Measurements from ENCODE around the gene PRSS3.
"Not testable (repeated sequence)": the region's sequence is repeated elsewhere in the genome, so short reads cannot be mapped to it uniquely, and the experiment has no call there.

Gene PRSS3

GRCh38 chr9:33818167-33818846 is 22.9 kb downstream of the PRSS3 start:
- no peak for DNase-seq (ENCODE audit: low spot score)

GRCh38 chr9:33818847-33819500 is 23.6 kb downstream of the PRSS3 start:
- DNase-seq (ENCODE audit: low spot score) = no peak

GRCh38 chr9:33820231-33820745 is 24.9 kb downstream of the PRSS3 start:
- no peak for DNase-seq (ENCODE audit: low spot score)

- no peak for DNase-seq (ENCODE audit: low spot score)
These were observed 28.4 kb downstream of the PRSS3 start for GRCh38 chr9:33823801-33824200.

GRCh38 chr9:33827285-33827684 is 31.9 kb downstream of the PRSS3 start:
- DNase-seq (ENCODE audit: low spot score) = not testable (repeated sequence)

GRCh38 chr9:33829641-33830230 is 34.4 kb downstream of the PRSS3 start:
- DNase-seq (ENCODE audit: low spot score) = not testable (repeated sequence)

GRCh38 chr9:33835625-33836260 is 40.4 kb downstream of the PRSS3 start:
- no peak for DNase-seq (ENCODE audit: low spot score)

GRCh38 chr9:33836261-33836660 is 40.9 kb downstream of the PRSS3 start:
- not testable (repeated sequence) for DNase-seq (ENCODE audit: low spot score)

- no peak for DNase-seq (ENCODE audit: low spot score)
These were observed 41.8 kb downstream of the PRSS3 start for GRCh38 chr9:33837138-33837537.

- no peak for DNase-seq (ENCODE audit: low spot score)
These were observed 45.0 kb downstream of the PRSS3 start for GRCh38 chr9:33840381-33840780.

- no peak for DNase-seq (ENCODE audit: low spot score)
These were observed 48.1 kb downstream of the PRSS3 start for GRCh38 chr9:33843312-33843961.

- no peak for DNase-seq (ENCODE audit: low spot score)
These were observed 50.9 kb downstream of the PRSS3 start for GRCh38 chr9:33846231-33846630.

GRCh38 chr9:33847894-33848205 is 52.5 kb downstream of the PRSS3 start:
- DNase-seq (ENCODE audit: low spot score) = not testable (repeated sequence)
